ENCODE results near the gene PEX11B. TPM values are rescaled to one million over a fixed set of nuclear protein-coding genes. Genes with fewer than 3 reads are reported as not detected.
A peak's percentile ranks its signal among the peaks of the same experiment; 100 is the strongest.
"Not testable (repeated sequence)": the region's sequence is repeated elsewhere in the genome, so short reads cannot be mapped to it uniquely, and the experiment has no call there.

Gene PEX11B
- total RNA-seq, 2 donors from 2014 or later = 19.8 to 24.4 TPM

DNA sequence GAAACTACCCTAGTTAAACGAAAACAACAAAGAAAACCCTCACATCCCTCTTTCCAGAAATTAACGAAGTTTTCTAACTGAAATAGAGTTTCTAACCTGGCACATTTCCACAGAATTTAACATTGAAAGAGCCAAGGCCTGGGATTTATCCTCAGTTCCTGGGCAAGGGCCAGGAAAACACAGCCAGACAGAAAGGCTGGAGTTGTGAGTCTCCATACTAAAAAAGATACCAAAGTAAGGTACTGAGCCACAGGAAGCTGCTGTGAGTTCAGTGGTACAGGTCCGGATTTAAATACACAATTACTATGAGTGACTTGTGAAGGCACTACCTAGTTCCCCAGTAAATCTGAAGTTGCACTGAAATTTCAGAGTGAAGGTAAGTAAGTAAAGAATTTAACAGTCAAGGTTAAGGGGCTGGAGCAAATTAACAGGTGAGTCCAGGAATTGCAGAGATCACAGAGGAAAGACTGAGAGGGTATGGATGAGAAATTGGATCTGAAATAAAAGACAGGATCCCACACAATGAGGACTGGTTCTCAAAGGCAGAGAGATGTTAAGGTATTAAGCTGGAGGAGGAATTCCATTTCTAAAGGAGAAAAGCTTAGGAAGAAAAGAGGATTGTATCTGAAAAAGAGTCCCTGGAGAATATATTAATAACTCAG, 38.4 kb upstream of the PEX11B start:
- intact Hi-C loops (cut with DNase I) = no loop called here
- DNase-seq (ENCODE audit: low spot score) = no peak

DNA sequence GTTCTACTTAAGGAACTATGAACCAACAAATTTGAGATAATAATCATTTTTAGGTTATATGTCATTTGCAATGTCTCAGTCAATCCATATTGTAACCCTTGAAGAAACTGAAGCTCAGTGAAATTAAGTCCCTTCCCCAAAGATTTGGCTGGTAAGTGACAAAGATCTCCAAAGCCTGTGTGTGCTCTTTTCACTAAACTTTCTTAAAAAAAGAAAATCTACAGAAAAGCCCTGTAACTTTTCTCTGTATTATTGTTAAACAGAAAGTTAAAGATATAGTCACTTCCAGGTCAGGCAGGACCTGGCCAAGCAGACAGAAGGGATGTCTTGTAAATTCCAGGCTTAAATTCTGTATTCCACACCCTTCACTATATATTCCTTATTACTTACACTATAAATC, 37.8 kb upstream of the PEX11B start:
- no peak for DNase-seq (ENCODE audit: low spot score)
- intact Hi-C loops (cut with DNase I) = no loop called here

DNA sequence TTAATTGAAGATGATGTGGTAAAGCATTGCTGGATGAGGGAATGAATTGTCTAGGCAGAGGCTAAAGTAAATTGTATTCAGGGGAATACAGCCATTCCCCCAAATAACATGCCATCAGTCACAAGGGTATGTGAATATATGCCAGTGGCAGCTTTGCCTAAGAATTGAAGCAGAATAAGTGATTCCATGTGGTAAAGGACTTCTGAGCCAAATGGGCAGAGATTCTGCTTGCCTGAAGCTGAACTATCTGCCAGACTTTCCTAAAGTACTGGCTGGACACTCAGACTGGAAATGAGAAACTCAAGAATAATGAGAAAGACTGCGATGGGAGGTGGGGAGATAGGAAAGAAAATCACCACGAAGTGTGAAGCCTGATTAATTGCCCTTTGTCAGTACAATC, 36.9 kb upstream of the PEX11B start:
- no peak for DNase-seq (ENCODE audit: low spot score)
- intact Hi-C loops (cut with DNase I) = no loop called here

DNA sequence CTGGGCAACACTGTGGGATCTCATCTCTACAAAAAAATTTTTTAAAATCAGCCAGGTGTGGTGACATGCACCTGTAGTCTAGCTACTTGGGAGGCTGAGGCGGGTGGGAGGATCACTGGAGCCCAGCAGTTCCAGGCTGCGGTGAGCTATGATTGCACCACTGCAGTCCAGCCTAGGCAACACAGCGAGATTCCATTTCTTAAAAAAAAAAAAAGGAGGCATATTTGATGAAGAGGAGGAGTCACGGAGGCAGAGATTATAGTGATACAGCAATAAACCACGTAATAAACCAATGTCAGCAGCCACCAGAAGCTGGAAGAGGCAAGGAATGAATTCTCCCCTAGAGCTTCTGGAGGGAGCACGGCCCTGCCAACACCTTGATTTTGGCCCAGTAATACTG, 35.3 kb upstream of the PEX11B start:
- DNase-seq (ENCODE audit: low spot score) = no peak

DNA sequence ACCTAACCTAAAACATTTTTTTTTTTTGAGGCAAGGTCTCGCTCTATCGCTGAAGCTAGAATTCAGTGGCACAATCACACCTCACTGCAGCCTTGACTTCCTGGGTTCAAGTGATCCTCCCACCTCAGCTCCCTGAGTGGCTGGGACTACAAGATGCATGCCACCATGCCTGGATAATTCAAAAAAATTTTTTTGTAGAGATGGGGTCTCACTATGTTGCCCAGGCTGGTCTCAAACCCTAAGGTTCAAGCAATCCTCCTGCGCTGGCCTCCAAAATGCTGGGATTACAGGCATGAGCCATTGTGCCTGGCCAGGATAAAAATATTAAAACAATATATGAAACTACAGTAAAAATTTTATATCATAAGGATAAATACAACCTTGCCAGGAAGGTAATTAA, 34.4 kb upstream of the PEX11B start:
- intact Hi-C loops (cut with DNase I) = no loop called here
- DNase-seq (ENCODE audit: low spot score) = no peak

More for the DNA sequence above, 35.3 kb upstream of the PEX11B start:
- intact Hi-C loops (cut with DNase I) = no loop called here

DNA sequence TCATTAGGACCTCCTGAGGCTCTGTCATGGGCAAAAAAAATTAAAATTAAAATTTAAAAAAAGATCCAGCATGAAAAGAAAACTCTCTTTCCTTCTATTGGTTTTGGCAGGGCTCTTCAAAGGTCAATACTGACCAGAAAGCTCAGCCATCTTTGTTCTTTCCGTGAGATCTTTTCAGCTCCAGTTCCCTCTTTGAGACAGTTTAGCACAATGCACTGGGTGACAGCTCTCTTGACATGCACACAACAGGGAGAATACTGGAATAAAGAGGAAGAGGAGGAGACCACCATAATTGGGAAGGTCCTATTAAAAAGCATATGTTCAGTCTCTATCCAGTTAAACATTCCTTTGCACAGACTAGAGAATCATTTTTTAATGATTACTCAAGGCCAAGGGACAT, 33.0 kb upstream of the PEX11B start:
- intact Hi-C loops (cut with DNase I) = no loop called here
- DNase-seq (ENCODE audit: low spot score) = no peak

DNA sequence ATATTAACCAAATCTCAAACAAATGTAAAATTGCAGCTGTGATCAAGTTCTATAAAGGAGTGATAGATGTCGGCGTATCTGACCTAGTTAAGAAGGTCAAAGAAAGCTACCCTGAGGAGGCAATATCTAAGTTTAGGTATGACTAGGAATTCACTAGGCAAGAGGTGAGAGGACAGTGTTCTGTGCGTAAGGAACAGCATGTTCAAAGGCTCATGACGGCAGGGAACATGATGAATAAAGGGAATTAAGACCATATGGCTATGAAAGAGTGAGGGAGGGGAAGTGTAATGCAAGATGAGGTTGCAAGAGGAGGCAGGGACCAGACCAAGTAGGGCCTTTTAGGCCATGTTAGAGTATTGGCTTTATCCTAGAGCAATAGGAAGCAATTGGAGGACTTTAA, 30.7 kb upstream of the PEX11B start:
- DNase-seq (ENCODE audit: low spot score) = no peak
- intact Hi-C loops (cut with DNase I) = no loop called here

DNA sequence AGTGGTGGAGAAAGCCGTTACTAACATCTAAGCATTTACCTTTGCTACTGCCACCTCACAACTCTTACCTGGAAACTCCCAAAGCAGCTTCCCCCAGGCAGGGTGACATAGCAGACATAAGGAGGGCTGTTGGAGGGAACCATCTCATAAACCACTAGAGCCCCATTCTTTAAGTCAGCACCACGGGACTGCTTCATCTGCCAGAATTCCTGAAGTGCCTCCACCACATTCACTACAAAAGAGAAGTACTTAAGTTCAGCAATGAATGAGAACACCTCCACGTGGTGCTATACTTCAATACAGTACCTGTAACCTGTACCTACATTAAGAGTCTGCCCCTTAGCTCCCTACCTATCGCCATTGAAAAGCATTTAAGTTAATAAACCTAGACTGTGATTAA, 29.0 kb upstream of the PEX11B start:
- intact Hi-C loops (cut with DNase I) = loop anchor here in 1 of 2 donors (1.0 kb wide), 1 partner anchor 21 kb away; no protein-coding TSS in a partner anchor
- DNase-seq (ENCODE audit: low spot score) = no peak

DNA sequence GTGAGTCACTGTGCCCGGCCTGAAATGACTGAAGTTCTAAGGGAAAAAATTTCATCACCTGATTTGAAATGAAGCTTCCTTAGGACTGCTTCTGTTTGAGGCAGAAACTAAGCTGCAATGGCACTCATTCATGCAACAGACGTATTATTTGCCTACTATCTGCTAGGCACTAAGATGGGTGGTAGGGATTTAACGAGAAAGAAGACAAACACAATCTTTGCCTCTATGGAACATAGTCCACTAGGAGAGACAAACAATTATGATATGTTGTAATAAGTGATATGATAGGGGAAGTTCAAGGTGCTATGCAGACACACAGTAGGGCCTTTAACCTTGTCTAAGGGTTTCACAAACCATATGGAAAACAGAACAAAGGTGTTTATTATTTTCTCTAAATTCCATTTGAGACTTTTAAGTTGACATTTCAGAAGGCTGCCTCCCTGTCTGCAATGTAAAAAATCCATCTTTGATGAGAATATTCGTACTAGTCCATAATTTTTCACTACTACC, 28.0 kb upstream of the PEX11B start:
- intact Hi-C loops (cut with DNase I) = no loop called here
- DNase-seq (ENCODE audit: low spot score) = no peak

DNA sequence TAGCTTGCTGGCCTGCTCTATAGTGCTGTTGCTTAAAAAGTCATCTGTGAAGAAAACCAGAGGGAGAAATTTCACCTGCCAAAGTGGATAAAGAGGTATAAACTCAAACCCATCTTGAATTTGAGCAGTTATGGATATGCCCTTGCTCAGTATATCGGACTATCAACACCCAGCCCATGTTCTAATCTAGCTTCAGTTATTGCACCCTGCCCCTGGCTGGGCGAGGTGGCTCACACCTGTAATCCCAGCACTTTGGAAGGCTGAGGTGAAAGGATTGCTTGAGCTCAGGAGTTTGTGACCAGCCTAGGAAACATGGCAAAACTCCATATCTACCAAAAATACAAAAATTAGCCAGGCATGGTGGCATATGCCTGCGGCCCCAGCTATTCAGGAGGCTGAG, 26.0 kb upstream of the PEX11B start:
- DNase-seq (ENCODE audit: low spot score) = no peak
- intact Hi-C loops (cut with DNase I) = no loop called here

DNA sequence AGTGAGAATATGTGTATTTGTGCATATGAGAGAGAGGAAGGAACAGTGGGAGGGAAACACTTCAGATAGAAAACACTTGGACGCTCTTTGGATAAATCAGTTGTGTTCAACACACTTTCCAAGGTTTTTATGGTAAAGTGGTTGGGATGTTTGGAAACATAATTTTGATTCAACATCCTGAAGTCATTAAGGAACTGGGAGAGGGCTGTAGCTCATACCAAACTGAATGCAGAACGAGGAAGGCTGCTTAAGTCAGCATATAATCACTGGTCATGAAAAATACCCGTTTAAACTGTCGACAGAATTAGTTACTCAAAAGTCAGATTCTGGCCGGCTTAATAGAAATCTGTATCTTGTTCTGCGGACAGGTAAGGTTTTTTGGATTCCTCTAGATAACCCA, 24.4 kb upstream of the PEX11B start:
- DNase-seq (ENCODE audit: low spot score) = no peak
- intact Hi-C loops (cut with DNase I) = no loop called here

DNA sequence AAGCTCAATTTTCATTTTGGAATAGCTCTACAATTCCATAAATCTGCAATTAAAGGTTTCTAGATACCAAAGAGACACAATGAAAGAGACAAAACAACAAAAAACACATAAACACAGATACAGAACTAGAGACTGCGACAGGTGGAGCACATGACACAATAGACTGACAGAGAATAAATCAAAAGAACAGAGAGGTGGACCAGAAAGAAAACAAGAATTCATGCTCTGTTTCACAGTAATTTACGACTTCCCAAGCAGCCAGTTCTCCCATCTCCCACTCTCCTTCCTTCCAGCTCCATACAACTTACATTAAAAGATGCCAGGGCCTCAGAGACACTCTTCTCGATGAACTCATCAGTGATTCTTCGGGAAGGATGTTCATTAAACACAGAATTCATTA, 23.9 kb upstream of the PEX11B start:
- DNase-seq (ENCODE audit: low spot score) = no peak
- intact Hi-C loops (cut with DNase I) = no loop called here

DNA sequence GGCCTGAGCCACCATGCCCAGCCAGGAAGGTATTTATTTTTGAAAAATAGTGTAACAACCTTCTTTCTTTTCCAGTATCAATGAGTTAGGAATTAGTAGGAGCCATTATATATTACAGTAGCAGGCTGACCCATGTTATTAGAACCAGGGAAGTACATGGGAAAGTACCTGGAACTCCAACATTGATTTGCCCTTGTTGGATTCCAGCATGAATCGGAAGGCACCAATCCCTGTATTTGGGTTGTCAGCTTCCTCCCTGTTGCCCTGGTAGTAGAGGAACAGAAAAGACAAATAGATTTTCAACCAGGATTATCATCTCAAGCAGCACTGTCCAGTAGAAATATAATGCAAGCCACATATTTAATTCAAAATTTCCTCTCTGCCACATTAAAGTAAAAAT, 18.9 kb upstream of the PEX11B start:
- intact Hi-C loops (cut with DNase I) = no loop called here
- no peak for DNase-seq (ENCODE audit: low spot score)

DNA sequence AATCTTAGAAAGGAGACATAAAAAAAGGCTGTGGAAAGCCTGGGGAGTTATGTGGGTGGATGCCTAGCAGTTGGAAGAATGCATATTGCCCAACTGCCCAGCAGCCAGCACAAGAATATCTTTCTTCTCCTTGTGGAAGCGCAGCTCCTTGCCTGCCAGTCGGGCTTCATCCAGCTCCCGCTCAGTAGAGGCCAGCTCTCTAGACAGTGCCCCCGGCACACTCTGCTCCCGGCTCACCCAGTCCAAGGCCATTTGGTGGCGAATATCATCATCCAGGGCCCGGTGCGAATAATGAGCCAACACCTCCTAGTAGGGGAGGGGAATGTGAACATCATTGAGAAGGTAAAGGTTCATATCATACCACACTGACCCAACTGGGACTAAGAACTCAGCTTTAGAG, 17.7 kb upstream of the PEX11B start:
- intact Hi-C loops (cut with DNase I) = no loop called here
- DNase-seq (ENCODE audit: low spot score) = no peak

DNA sequence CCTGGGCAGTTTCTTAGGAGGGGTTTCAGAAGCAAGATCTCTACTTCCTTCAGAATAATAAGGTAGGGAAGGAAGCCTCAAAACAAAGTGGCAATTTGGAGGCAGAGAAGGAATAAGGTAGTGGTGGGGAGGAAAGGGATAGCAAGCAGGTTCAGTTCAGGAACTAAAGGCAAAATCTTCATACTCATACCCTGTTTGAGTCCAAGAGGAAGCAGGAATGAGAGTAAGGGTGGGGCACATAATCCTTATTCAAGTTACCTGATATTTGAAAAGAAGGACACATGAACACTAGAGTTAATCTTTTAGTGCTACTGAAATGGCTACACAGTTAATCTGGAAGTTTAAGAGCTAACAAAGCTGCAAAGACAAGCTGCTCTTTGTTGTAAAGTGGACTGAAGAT, 17.2 kb upstream of the PEX11B start:
- no peak for DNase-seq (ENCODE audit: low spot score)
- intact Hi-C loops (cut with DNase I) = no loop called here

DNA sequence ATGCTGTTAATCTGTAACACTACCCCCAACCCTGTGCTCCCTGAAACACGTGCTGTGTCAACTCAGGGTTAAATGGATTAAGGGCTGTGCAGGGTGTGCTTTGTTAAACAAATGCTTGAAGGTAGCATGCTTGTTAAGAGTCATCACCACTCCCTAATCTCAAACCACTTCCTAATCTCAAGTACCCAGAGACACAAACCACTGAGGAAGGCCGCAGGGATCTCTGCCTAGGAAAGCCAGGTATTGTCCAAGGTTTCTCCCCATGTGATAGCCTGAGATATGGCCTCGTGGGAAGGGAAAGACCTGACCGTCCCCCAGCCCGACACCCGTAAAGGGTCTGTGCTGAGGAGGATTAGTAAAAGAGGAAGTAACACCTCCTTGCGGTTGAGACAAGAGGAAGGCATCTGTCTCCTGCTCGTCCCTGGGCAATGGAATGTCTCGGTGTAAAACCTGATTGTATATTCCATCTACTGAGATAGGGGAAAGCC, 14.0 kb upstream of the PEX11B start:
- intact Hi-C loops (cut with DNase I); DNase-seq (ENCODE audit: low spot score): not testable (repeated sequence)

DNA sequence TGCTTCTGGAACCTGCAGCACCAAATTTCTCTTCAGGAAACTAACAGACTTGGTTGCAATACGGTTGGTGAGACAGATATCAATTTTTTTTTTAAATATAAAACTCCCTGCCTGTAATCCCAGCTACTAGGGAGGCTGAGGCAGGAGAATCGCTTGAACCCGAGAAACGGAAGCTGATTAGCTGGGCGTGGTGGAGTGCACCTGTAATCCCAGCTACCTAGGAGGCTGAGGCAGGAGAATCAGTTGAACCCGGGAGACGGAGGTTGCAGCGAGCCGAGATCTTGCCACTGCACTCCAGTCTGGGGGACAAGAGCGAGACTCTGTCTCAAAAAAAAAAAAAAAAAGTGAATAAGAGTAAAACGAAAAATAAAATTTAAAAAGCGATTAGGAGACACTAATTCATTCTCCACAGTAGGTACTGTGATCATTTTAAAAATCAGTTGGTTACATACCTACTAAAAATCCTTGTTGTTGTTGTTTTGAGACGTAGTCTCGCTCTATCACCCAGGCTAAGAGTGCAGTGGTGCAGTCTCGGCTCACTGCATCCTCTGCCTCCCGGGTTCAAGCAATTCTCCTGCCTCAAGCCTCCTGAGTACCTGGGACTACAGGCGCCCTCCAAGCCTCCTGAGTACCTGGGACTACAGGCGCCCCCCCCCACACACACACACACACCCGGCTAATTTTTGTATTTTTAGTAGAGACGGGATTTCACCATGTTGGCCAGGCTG, 9.6 kb upstream of the PEX11B start:
- intact Hi-C loops (cut with DNase I) = no loop called here
- DNase-seq (ENCODE audit: low spot score) = no peak

DNA sequence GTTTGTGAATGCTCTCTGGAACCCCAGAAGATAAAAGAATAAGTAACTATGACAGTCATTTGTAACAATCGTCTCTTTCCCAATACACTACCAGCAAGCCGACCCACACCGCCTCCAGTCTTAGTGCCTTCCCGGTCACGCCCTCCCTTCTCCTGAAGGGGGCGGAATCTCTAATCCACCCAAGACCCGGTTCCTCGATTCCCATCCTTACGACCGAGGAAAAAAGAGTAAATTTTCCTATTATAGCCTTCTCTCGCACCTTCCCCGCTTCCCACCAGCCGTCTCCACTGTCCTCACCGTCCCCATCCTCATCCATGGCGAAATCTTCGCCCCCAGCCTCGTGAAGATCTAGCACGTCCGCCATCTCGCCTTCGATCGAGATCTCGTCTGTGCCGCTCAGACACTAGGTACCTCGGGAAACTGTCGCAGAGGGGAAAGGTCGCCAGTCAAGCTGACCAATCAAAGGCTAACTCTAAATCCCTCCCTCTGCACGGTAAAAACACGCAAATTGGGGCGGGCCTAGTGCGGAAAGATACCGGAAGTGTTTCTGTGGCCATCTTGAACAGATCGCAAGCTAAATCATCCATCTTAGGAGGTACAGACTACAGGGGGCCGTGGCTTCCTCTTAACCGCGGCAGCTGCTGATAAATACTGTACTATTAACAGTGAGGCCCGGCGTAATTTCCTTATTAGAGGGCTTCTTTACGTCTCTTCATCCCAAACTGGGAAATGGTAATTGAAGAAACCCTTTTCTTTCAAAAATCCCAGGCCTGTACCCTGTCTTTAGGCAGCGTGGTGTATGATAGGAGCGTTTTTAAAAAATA, 8.8 kb upstream of the PEX11B start, which contains the start of gene RBM8A:
Gene RBM8A, minus strand, starts transcription at position 422 of the 824 bp plus-strand sequence. Its CDS starts 58 bp downstream, at position 364.
- intact Hi-C loops (cut with DNase I) = no loop called here
- peak; percentile 97 for DNase-seq (ENCODE audit: low spot score)

DNA sequence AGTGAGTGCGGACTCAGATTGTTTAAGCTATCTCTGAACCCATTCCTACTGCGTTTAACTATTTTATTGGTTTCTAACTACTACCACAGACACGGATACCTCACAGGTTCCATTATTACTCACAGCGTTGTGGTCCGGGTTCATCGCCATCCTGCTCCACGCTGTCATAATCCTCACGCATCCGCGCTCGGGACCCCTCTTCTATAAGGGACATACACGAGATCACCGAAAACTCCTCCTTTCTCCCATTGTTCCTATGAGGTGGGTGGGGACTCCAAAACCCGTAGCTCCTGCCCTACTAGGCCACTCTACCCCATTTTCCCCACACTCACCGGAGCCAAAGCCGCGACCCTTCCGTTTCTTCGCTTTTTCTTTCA, 8.2 kb upstream of the PEX11B start:
- intact Hi-C loops (cut with DNase I) = no loop called here
- DNase-seq (ENCODE audit: low spot score) = no peak

DNA sequence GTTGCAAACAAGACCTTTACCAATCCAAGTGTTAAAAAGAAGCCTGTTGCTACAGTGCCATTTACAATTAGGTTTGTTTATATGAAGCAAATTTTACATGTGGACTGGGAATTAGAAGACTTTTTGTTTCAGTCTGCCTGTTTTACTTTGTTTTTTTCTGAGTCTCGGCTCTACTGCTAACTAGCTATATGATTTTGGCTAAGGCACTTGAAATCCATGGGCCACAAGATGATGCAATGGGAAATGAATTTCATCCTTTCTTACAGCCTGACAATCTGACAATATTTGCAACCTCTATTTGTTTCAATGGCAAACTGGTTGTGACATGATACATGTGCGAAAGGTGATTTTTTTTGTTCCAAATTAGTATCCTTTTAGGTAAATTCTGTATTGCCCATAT, 3.7 kb upstream of the PEX11B start:
- intact Hi-C loops (cut with DNase I) = no loop called here
- DNase-seq (ENCODE audit: low spot score) = no peak

Data from posterior vena cava (tissue), 2 donors.